Measurements from ENCODE around the gene GREM1.

The GREM1 gene

DNA sequence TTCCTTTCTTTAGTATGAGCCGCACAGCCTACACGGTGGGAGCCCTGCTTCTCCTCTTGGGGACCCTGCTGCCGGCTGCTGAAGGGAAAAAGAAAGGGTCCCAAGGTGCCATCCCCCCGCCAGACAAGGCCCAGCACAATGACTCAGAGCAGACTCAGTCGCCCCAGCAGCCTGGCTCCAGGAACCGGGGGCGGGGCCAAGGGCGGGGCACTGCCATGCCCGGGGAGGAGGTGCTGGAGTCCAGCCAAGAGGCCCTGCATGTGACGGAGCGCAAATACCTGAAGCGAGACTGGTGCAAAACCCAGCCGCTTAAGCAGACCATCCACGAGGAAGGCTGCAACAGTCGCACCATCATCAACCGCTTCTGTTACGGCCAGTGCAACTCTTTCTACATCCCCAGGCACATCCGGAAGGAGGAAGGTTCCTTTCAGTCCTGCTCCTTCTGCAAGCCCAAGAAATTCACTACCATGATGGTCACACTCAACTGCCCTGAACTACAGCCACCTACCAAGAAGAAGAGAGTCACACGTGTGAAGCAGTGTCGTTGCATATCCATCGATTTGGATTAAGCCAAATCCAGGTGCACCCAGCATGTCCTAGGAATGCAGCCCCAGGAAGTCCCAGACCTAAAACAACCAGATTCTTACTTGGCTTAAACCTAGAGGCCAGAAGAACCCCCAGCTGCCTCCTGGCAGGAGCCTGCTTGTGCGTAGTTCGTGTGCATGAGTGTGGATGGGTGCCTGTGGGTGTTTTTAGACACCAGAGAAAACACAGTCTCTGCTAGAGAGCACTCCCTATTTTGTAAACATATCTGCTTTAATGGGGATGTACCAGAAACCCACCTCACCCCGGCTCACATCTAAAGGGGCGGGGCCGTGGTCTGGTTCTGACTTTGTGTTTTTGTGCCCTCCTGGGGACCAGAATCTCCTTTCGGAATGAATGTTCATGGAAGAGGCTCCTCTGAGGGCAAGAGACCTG lies 13.2 kb downstream of the GREM1 start:
- no peak for DNase-seq (ENCODE audit: low spot score)

DNA sequence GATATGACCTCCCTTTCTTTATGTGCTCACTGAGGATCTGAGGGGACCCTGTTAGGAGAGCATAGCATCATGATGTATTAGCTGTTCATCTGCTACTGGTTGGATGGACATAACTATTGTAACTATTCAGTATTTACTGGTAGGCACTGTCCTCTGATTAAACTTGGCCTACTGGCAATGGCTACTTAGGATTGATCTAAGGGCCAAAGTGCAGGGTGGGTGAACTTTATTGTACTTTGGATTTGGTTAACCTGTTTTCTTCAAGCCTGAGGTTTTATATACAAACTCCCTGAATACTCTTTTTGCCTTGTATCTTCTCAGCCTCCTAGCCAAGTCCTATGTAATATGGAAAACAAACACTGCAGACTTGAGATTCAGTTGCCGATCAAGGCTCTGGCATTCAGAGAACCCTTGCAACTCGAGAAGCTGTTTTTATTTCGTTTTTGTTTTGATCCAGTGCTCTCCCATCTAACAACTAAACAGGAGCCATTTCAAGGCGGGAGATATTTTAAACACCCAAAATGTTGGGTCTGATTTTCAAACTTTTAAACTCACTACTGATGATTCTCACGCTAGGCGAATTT lies 14.9 kb downstream of the GREM1 start:
- DNase-seq (ENCODE audit: low spot score): no peak

DNA sequence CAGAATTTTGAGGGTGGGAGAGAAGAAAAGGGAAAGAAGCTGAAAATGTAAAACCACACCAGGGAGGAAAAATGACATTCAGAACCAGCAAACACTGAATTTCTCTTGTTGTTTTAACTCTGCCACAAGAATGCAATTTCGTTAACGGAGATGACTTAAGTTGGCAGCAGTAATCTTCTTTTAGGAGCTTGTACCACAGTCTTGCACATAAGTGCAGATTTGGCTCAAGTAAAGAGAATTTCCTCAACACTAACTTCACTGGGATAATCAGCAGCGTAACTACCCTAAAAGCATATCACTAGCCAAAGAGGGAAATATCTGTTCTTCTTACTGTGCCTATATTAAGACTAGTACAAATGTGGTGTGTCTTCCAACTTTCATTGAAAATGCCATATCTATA lies 15.5 kb downstream of the GREM1 start:
- no peak for DNase-seq (ENCODE audit: low spot score)

DNA sequence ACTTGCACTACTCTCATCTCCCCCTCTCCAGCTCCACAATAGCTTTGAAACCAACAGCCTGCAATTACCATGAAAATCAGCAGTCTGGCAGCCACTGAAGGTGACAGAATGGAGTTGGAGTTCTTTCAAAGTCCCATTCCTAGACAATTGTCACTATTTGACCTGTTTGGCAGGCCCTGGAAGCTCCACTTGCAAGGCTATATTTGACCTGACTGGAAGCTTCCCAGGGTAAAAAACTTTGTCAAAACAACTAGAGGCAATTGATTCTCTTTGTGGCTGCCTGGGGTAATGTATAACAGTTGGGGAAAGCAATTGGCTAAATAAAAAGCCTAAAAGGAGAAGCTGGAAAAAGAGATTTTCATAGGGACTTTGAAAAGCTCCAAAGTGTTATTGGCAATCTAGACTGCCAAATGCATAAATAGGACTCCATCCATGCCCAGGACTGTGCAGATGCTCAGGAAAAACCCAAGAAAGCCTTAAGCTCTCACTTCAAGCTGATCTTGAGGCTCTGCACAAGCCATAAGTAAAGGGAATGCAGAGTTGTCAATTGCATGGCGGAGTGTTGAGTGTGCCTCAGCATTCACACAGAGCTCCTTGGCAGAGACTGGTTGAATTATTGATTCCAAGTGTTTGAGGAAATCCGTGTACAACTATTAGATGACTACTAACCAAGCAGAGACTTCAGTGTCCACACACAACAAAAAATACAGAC lies 18.3 kb downstream of the GREM1 start:
- DNase-seq (ENCODE audit: low spot score): no peak

DNA sequence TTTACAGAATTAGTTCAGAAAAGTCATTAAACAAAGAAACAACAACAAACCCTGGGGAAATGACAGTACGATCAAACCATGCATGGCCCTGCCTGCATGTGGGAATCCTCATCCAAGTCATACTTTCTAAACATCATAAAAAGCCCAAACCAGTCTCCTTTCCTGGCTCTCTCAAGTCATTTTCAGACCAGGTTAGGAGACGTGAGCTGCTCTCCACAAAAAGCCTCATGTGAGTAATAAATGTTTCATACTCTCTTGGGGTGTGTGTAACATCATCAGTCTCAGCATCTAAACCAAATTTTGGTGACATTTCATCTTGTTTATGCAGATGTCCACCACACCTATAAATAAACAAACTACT lies 18.9 kb downstream of the GREM1 start:
- no peak for DNase-seq (ENCODE audit: low spot score)

DNA sequence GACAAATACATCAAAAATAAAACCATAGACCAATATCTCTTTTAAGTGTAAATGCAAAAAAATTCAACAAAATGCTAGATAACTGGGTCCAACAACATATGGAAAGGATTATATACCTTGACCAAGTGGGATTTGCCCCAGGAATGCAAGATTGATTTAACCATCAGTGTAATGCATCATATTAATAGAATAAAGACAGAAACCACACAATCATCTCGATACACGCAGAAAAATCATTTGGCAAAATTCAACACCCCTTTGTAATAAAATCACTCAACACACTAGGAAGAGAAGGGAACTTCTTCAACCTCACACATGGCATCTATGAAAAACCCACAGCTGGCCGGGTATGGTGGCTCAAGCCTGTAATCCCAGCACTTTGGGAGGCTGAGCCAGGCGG lies 19.5 kb downstream of the GREM1 start:
- no peak for DNase-seq (ENCODE audit: low spot score)

DNA sequence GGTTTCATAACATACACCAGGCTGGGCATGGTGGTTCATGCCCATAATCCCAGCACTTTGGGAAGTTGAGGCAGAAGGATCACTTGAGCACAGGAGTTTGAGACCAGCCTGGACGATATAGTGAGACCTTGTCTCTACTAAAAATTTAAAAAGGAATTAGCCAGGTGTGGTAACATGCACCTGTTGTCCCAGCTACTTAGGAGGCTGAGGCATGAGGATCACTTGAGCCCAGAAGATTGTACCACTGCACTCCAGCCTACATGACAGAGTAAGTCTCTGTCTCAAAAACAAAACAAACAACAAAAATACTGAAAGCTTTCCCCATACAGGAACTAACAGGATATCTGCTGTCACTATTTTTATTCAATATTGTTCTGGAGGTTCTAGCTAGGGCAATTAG lies 20.9 kb downstream of the GREM1 start:
- DNase-seq (ENCODE audit: low spot score): no peak

DNA sequence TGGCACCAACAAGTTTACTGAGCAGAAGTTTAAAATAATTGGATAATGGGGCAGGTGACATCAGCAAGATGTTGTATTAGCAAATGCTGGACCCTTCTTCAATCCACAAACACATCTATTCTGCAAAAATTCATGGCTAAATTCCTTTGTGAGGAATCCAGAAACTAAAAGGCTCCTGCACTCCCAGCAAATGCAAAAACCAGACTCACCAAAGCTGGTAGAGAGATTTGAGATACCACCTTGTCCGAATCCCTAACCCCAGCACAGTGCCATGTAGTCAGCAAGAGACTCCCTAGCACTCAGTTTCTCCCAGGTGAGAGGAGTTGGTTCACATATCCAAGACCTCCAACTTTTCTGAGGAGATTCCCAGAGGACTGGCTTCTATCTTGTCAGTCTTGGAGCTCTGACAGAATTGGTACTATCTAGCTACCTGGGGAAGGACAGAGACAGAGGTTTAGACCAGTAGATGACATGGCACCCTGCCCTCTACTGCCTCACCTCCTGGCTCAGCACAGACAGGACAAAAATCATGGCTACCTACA lies 21.8 kb downstream of the GREM1 start:
- DNase-seq (ENCODE audit: low spot score): no peak

DNA sequence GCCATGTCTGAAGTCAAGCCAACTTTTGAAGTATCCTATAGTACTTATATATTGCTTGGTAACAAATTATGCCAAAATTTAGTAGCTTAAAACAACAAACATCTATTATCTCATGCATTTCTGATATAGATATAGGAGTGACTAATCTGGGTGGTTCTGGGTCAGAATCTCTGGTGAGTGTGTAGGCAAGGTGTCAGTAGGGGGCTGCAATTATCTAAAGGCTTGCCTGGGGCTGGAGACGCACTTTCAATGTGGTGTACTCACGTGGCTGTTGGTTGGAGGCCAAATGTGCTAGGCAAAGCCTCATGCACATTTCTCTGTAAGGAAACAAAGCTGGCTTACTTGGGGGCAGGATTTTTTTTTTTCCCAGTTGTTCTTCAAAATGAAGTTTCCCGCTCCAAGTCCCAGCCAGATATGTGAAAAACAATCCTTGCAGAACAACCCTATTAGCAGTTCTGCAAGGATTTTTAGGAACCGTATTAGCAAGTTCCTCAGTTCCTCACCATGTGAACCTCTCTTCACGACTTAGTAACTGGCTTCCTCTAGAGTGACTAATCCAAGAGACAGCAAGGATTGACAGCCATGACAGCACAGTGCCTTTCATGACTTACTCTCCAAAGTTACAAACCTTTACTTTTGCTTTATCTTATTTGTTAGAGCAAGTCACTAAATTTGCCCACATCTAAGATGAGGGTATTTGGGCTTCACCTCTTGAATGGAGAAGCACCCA lies 25.8 kb downstream of the GREM1 start:
- DNase-seq (ENCODE audit: low spot score): no peak

DNA sequence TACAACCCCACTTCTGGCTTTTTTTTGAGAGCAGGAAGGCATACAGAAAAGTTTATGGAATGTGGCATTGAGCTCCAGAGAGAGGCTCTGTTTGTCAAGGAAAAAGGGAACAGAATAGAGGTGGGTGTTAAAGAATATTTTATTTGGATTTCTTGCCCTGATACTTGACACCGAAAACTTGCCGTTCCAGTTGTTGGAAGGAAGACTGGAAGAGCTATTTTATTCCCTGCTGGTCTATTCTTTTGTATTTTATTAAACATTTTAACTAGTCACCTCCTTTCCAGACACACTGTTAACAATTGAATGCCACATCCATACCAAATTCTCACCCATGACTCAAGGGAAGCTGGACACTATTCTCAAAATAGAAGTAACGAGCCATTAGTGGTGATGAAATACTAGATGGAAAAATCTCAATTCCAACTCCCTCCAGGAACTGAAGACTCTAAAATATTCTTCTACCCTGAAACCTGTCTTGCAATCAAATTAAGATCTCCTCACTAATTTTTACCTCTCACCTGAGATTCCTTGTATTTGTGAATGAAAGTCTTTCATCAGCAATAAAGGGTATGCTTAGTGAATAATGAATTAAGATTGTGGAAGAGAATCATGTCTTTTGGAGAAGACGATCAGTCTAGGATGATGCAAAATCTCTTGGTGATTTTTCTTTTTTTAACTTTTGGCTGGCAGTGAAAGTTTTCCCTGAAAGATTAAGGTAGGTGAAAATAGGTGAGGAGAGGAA lies 28.5 kb downstream of the GREM1 start:
- DNase-seq (ENCODE audit: low spot score): no peak

DNA sequence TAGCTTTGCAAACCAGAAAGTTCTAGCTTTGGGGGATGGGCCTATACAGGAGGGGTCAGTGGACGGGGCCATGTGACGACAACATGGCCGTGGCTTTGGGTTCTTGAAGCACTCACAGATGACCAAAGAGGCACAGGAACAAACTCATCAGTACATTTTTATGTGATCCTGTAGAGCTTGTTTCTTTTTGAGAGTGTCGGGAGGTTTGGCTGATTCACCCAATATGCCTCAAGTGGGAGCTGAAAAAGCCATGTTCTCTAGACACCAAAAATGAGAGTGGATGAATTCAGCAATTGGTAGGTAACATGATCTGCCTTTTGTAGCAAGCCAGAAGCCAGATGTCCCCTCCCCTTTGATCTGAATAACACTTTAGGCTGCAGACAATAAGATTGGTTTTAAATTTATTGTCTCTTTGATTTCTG lies 30.1 kb downstream of the GREM1 start:
- no peak for DNase-seq (ENCODE audit: low spot score)

DNA sequence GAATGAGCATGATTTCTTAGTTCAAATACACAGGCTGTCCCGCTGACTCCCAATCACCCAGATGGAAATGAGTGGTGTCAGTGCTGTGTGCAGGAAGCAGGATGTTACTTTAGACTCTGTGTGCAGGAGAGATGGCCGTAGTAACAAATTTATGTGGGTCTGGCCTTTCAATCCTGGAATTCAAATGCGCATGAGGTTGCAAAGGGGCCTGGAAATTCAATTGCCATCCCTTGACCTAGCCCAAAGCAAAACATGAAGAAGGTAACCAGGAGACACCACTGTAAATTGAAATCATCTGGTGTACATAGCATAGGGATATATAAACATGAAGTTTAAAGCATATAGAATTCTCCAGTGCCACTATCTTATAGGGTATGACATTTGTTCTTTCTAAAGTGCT lies 33.2 kb downstream of the GREM1 start:
- DNase-seq (ENCODE audit: low spot score): no peak

DNA sequence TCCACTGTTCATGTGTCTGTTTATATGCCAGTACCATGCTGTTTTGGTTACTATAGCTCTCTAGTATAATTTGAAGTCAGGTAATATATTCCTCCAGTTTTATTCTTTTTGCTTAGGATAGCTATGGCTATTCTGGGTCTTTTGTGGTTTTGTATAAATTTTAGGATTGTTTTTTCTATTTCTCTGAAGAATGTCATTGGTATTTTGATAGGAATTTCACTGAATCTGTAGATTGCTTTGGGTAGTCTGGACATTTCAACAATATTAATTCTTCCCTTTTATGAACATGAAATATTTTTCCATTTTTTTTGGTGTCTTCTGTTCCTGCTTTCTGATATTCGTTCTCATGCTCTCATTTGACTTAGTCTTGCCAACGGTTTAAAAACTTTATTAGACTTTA lies 39.6 kb downstream of the GREM1 start:
- no peak for DNase-seq (ENCODE audit: low spot score)

DNA sequence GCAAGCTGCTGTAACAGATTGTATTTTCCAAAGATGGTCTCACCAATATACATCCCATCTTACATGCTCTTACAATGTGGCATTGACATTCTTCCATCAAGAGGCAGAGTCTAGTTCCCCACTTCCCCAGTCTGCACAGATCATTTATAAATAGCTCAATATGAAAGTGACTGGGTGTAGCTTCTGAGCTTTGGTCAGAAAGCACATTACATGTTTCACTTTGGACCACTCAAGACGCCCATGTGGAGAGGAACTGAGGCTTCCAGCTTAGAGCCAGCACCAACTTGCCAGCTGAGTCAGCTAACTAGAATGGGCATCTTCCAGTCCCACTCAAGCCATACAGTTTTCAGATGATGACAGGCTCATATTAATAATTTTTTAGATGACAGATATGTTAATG lies 45.5 kb downstream of the GREM1 start:
- no peak for DNase-seq (ENCODE audit: low spot score)

DNA sequence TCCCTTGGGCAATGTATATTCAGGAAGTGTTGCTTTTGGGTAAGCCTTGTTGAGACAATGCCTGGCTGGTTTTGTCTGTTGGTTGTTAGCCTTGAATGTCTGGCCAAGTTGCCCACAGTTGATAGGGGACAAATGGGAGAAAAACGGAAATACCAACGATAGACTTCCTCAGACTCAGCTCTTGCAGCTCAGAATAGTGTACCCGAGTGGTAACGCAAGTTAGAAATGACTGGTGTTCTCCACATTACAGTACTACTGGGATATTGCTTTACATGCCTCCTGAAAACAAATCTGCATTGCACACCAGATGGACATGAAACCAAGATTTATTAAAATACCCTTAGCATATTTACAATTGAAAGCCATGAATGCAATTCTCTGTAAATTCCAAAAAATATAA lies 47.4 kb downstream of the GREM1 start:
- DNase-seq (ENCODE audit: low spot score): no peak

DNA sequence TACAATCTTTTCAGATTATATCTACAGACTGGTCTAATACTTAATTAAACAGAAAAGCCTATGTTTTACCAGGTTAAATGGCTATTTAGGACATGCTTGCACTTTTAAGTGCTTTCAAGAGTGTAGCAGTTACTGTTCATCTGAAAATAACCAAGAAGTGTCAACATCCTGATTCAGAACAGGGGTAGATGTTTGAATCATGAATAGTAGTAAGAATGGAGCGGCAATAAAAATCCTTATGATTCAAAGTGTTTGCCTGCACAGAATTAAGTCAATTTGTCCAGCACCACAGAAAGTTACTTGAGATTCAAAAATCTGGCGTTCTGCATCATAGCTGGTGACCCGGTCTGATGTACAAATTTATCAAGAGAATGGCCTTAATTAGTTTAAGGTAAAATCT lies 48.3 kb downstream of the GREM1 start:
- DNase-seq (ENCODE audit: low spot score): no peak

DNA sequence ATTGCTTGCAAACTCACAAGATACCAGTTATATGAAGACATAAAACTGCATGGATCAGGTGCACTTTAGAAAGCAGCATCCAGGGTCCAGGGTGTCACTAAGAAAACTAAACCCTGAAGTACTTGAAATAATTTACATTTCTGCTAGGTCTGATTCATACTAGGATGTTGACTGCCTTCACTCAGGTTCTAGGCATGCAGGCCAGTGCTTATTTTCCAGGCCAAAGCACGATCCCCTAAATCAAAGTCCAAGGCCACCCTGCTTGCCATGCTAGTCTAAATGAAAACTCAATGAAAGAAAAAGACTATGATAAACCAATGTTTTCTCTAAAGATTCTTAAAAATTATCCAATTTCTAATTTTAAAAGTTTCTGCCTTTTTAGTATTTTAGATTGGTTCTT lies 49.4 kb downstream of the GREM1 start:
- no peak for DNase-seq (ENCODE audit: low spot score)

DNA sequence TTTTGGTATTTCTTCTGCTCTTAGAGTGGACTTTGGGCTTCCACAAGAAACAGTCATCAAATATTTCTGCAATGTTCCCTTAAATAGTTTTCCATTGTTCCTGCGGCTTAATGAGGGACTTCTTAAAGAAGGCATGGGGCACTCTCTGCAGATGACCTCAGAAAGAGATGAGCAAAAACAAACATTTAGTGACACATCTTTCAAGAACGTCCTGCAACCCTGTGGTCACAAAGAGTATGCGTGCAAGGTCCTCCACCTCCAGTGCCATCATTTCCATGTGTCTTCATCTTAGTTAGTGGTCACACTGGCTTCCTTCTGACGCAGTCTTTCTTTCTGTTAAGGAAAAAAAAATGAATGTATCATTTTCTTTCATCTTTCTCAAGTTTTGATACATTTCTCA lies 56.2 kb downstream of the GREM1 start:
- DNase-seq (ENCODE audit: low spot score): peak; percentile 28

DNA sequence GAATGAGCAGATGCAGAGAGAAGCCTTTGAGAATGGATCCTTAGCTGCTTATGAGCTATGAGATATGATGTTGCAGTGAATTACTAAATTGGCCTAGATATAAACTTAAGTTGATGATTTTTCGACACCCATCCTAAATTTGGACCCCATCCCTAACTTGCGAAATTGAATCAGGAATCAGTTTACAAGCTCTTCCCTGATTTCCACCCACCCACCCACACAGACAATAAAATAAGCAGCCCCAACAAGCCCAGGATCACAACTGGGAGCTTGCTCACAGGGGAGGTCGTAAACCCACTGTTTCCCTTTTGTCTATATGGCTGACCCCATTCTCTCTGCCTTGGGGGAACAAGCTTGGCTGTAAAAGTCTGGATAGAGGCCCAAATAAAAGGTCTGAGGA lies 57.3 kb downstream of the GREM1 start:
- DNase-seq (ENCODE audit: low spot score): no peak

DNA sequence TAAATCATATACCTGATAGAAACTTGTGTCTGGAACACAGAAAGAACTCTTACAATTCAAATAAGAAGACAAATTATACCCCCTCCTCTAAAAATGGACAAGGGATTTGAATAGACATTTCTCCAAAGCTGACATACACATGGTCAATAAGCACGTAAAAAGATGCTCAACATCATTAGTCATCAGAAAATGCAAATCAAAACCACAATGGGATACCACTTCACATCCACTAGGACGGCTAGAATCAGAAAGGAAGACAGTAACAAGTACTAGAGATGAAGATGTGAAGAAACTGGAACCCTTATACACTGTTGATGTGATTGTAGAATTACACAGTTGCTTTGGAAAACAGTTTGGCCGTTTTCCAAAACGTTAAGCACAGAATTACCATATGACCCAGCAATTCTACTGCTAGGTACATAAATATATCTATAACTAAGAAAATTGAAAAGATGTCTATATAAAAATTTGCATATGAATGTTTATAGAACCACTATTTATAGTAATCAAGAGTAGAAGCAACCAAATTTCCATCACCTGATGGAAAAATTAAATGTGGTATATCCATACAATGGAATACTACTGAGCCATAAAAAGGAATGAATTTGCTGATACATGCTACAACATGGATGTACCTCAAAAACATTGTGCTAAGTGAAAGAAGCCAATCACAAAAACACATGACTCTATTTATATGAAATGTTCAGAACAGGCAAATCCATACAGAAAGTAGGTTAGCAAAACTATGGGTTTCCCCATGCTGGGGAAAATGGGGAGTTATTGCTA lies 60.8 kb downstream of the GREM1 start:
- DNase-seq (ENCODE audit: low spot score): no peak

DNA sequence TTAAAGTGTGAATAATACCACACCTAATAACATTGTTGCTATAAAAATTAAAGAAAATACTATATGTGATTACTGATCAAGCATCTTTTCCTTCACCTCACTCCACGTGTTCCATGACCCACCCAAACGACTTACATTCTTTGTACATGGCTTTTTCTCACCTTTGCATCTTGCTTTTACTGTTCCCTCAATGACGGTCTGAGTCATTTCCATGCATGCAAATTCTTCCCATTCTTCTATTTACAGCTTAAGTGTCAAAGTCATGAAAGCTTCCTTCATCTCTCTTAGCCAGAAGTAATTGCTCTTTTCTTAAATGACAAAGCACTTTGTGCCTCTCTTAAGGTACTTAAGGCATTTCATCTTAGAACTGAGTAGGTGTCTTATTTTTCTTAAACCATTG lies 64.0 kb downstream of the GREM1 start:
- peak; percentile 15 for DNase-seq (ENCODE audit: low spot score)

All from kidney capillary endothelial cell (primary cell).